ENCODE measurements around the gene TNN.

- no peak for TF ChIP-seq CTCF (optimal IDR thresholded peaks at IDR 0.05 in 1 of 3, IDR thresholded peaks at IDR 0.05 in 1 of 3, conservative IDR thresholded peaks at IDR 0.05 in 1 of 3; ENCODE audit: extremely low read depth in 1 of 3, insufficient read depth in 2 of 3, low read length in 3 of 3)
- no peak for TF ChIP-seq EZH2 (IDR thresholded peaks at IDR 0.05; ENCODE audit: low read length)
Measured at GRCh38 chr1:175126347-175126746, 58.7 kb downstream of the TNN start.

All from keratinocyte (primary cell).